GM12878 (cell line): ENCODE results near the gene EPM2AIP1. TPM values are rescaled to one million over a fixed set of nuclear protein-coding genes. Genes with fewer than 3 reads are reported as not detected.

ENCODE experiments used
- ATF7 ChIP-seq: fragments of 450-650 bp; IDR thresholded peaks from 2 replicates; pipeline ENCODE4 v1.6.1; 2016; ENCODE audit warnings: low read depth, mild to moderate bottlenecking
- CBFB ChIP-seq: IDR thresholded peaks from 2 replicates; pipeline ENCODE4 v1.6.1; 2016; ENCODE audit warnings: antibody characterized with exemption, low read depth
- CREB1 ChIP-seq: IDR thresholded peaks from 2 replicates; pipeline ENCODE4 v1.6.1; 2012; ENCODE audit warnings: low read depth, mild to moderate bottlenecking, inconsistent platforms
- EP300 ChIP-seq, 2 experiments: fragments of 150-350 bp in 1 of 2; IDR thresholded peaks; 2 replicates each; pipeline ENCODE4 v1.6.1; 2011 to 2012; ENCODE audit warnings: low read depth in 2 of 2, low read length in 2 of 2, borderline replicate concordance in 1 of 2, improper control_type of control experiment in 1 of 2, inconsistent platforms in 1 of 2; ENCODE audit not compliant: control insufficient read depth in 1 of 2
- ETV6 ChIP-seq, 2 experiments: fragments of 450-650 bp in 1 of 2; IDR thresholded peaks in 1 of 2; conservative IDR thresholded peaks in 1 of 2; 2 replicates each; pipeline ENCODE4 v1.6.1; 2014; ENCODE audit warnings: antibody characterized with exemption in 1 of 2, borderline replicate concordance in 1 of 2, low read depth in 1 of 2, mild to moderate bottlenecking in 1 of 2, moderate library complexity in 1 of 2
- KLF5 ChIP-seq: fragments of 450-650 bp; IDR thresholded peaks from 2 replicates; pipeline ENCODE4 v1.6.1; 2014; ENCODE audit warnings: mild to moderate bottlenecking; ENCODE audit not compliant: partially characterized antibody
- MTA3 ChIP-seq: IDR thresholded peaks from 2 replicates; pipeline ENCODE4 v1.6.1; 2012; ENCODE audit warnings: low read length, inconsistent platforms, borderline replicate concordance
- NBN ChIP-seq: fragments of 450-650 bp; IDR thresholded peaks from 2 replicates; pipeline ENCODE4 v1.6.1; 2016
- PML ChIP-seq: IDR thresholded peaks from 2 replicates; pipeline ENCODE4 v1.6.1; 2012; ENCODE audit warnings: low read length, inconsistent platforms
- POLR2A ChIP-seq: IDR thresholded peaks from 2 replicates; pipeline ENCODE4 v1.6.1; 2011; ENCODE audit warnings: low read depth, mild to moderate bottlenecking, low read length
- RAD21 ChIP-seq: IDR thresholded peaks from 2 replicates; pipeline ENCODE4 v1.6.1; 2011; ENCODE audit warnings: mild to moderate bottlenecking, low read depth, low read length, moderate library complexity; ENCODE audit not compliant: insufficient read depth
- RAD51 ChIP-seq: fragments of 450-650 bp; IDR thresholded peaks from 2 replicates; pipeline ENCODE4 v1.6.1; 2016; ENCODE audit warnings: moderate library complexity, mild to moderate bottlenecking, inconsistent platforms
- RFX5 ChIP-seq: IDR thresholded peaks from 2 replicates; pipeline ENCODE4 v1.6.1; 2011; ENCODE audit warnings: low read depth, low read length, improper control_type of control experiment
- RUNX3 ChIP-seq: IDR thresholded peaks from 2 replicates; pipeline ENCODE4 v1.6.1; 2012; ENCODE audit warnings: low read length, inconsistent platforms
- SREBF2 ChIP-seq: IDR thresholded peaks from 2 replicates; pipeline ENCODE4 v1.6.1; 2012; ENCODE audit warnings: mild to moderate bottlenecking, low read length
- SUPT20H ChIP-seq: IDR thresholded peaks from 2 replicates; pipeline ENCODE4 v1.6.1; 2011; ENCODE audit warnings: low read depth, mild to moderate bottlenecking, low read length, moderate library complexity, borderline replicate concordance; ENCODE audit not compliant: control insufficient read depth
- YBX1 ChIP-seq: fragments of 450-650 bp; IDR thresholded peaks from 2 replicates; pipeline ENCODE4 v1.6.1; 2016; ENCODE audit warnings: antibody characterized with exemption
- ZNF622 ChIP-seq: fragments of 450-650 bp; IDR thresholded peaks from 2 replicates; pipeline ENCODE4 v1.6.1; 2017; ENCODE audit warnings: mild to moderate bottlenecking, inconsistent platforms
- polyA plus RNA-seq, 11 experiments: library from polyadenylated mRNA; depleted of rRNA in 4 of 11; unstranded in 6 of 11; stranded (reverse) in 5 of 11; fragments of >200 nt; fragmentation: Nextera tagmentation in 4 of 11; fragmentation: Illumina TruSeq in 1 of 11; extraction: Ambion mirVana in 4 of 11; extraction: Trizol in 1 of 11; gene quantifications; 1 replicate in 1 of 11; 2 replicates in 10 of 11; pipeline versions ENCODE4 v1.2.1 to v1.2.3, GENCODE V29; 2011 to 2016; ENCODE audit warnings: inconsistent platforms in 2 of 11, missing spikeins in 2 of 11, low read depth in 1 of 11
- total RNA-seq, 4 experiments: library from RNA; depleted of rRNA in 3 of 4; stranded (reverse); fragments of >200 nt in 3 of 4; fragmentation: Illumina TruSeq in 1 of 4; extraction: Trizol in 1 of 4; gene quantifications; 2 replicates each; pipeline versions ENCODE4 v1.2.1 to v1.2.3, GENCODE V29; 2013 to 2021
- TF ChIP-seq, protein P1 (sequence below): fragments of 450-650 bp; IDR thresholded peaks from 2 replicates; pipeline ENCODE4 v1.6.1; 2018; ENCODE audit warnings: mild to moderate bottlenecking, low read depth, moderate library complexity; ENCODE audit not compliant: partially characterized antibody
- TF ChIP-seq, protein P2 (sequence below): IDR thresholded peaks from 2 replicates; pipeline ENCODE4 v1.6.1; 2012; ENCODE audit warnings: low read length, inconsistent platforms
- TF ChIP-seq, protein P3 (sequence below): IDR thresholded peaks from 2 replicates; pipeline ENCODE4 v1.6.1; 2011; ENCODE audit warnings: mild to moderate bottlenecking, low read depth, low read length, moderate library complexity; ENCODE audit not compliant: insufficient replicate concordance
- TF ChIP-seq, protein P4 (sequence below): fragments of 450-650 bp; IDR thresholded peaks from 2 replicates; pipeline ENCODE4 v1.6.1; 2017; ENCODE audit warnings: low read depth, mild to moderate bottlenecking, moderate library complexity

Gene EPM2AIP1
- total and polyA plus RNA-seq, 10 of the 15 experiments (the other 5 are each of a cell fraction or from before 2014, with no cell fraction given) = 5.5 to 31.9 (median 21.8) TPM

DNA sequence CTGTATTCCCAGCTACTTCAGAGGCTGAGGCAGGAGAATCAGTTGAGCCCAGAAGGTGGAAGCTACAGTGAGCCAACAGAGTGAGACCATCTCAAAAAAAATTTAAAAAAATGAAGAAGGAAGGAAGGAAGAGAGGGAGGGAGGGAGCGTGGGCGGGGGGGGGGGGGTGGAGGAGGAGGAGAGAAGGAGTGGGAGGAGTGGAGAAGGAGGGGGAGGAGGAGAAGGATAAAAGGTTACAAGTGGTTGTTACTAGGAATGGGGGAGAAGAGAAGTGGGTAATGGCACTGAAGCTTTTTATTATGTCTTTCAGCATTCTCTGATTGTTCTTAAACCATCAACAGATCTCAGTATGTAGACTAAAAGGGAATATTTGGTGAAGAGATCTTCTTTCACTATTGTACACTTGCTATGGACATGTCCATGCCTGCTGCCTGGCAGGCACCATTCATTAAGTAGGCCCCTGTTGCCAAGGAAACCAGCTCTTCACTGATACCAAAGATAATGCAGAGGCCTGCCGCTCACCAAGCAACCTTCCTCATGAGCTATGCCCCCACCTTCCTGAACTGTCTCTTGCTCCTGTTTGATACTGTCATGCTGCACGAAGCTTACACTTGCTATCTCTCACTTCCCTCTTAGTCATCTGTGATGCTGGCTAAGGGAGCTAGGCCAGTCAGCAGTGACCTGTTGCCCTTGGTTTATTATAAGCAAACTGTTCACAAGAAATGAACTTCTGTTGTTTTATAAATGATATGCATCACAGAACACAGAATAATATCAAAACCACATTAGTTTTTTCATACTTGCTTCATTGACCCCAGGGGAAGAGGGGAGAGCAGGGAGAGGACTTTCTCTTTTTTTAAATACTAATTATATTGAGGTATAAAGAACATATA, 23.1 kb downstream of the EPM2AIP1 start (continued):
- TF ChIP-seq RAD21 = no peak
- TF ChIP-seq SREBF2 = no peak
- TF ChIP-seq KLF5 = no peak
- TF ChIP-seq ATF7 = peak; percentile 68; the same call in 1 of the 2 replicates
- no peak for TF ChIP-seq POLR2A
- TF ChIP-seq, protein P1, sequence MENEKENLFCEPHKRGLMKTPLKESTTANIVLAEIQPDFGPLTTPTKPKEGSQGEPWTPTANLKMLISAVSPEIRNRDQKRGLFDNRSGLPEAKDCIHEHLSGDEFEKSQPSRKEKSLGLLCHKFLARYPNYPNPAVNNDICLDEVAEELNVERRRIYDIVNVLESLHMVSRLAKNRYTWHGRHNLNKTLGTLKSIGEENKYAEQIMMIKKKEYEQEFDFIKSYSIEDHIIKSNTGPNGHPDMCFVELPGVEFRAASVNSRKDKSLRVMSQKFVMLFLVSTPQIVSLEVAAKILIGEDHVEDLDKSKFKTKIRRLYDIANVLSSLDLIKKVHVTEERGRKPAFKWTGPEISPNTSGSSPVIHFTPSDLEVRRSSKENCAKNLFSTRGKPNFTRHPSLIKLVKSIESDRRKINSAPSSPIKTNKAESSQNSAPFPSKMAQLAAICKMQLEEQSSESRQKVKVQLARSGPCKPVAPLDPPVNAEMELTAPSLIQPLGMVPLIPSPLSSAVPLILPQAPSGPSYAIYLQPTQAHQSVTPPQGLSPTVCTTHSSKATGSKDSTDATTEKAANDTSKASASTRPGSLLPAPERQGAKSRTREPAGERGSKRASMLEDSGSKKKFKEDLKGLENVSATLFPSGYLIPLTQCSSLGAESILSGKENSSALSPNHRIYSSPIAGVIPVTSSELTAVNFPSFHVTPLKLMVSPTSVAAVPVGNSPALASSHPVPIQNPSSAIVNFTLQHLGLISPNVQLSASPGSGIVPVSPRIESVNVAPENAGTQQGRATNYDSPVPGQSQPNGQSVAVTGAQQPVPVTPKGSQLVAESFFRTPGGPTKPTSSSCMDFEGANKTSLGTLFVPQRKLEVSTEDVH = no peak
- no peak for TF ChIP-seq ETV6 (conservative IDR thresholded peaks at IDR 0.05 in 1 of 2, IDR thresholded peaks at IDR 0.05 in 1 of 2; ENCODE audit: borderline replicate concordance in 1 of 2, low read depth in 1 of 2)
- TF ChIP-seq, protein P2, sequence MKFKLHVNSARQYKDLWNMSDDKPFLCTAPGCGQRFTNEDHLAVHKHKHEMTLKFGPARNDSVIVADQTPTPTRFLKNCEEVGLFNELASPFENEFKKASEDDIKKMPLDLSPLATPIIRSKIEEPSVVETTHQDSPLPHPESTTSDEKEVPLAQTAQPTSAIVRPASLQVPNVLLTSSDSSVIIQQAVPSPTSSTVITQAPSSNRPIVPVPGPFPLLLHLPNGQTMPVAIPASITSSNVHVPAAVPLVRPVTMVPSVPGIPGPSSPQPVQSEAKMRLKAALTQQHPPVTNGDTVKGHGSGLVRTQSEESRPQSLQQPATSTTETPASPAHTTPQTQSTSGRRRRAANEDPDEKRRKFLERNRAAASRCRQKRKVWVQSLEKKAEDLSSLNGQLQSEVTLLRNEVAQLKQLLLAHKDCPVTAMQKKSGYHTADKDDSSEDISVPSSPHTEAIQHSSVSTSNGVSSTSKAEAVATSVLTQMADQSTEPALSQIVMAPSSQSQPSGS = no peak
- no peak for TF ChIP-seq PML
- TF ChIP-seq NBN = 0 out of 2 replicates have a peak, but pooled peaks have one; percentile 45
- TF ChIP-seq RUNX3 = no peak
- TF ChIP-seq CBFB = no peak
- no peak for TF ChIP-seq ZNF622
- peak in 1 of 2 experiments; percentile 45; a peak in 1 of 4 replicates for TF ChIP-seq EP300 (IDR thresholded peaks at IDR 0.05; ENCODE audit: borderline replicate concordance in 1 of 2, control insufficient read depth in 1 of 2, low read depth in 2 of 2, low read length in 2 of 2)
- TF ChIP-seq SUPT20H = no peak
- no peak for TF ChIP-seq CREB1
- TF ChIP-seq, protein P3, sequence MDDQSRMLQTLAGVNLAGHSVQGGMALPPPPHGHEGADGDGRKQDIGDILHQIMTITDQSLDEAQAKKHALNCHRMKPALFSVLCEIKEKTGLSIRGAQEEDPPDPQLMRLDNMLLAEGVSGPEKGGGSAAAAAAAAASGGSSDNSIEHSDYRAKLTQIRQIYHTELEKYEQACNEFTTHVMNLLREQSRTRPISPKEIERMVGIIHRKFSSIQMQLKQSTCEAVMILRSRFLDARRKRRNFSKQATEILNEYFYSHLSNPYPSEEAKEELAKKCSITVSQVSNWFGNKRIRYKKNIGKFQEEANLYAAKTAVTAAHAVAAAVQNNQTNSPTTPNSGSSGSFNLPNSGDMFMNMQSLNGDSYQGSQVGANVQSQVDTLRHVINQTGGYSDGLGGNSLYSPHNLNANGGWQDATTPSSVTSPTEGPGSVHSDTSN = peak; percentile 46
- TF ChIP-seq RFX5 = no peak
- no peak for TF ChIP-seq RAD51
- TF ChIP-seq, protein P4, sequence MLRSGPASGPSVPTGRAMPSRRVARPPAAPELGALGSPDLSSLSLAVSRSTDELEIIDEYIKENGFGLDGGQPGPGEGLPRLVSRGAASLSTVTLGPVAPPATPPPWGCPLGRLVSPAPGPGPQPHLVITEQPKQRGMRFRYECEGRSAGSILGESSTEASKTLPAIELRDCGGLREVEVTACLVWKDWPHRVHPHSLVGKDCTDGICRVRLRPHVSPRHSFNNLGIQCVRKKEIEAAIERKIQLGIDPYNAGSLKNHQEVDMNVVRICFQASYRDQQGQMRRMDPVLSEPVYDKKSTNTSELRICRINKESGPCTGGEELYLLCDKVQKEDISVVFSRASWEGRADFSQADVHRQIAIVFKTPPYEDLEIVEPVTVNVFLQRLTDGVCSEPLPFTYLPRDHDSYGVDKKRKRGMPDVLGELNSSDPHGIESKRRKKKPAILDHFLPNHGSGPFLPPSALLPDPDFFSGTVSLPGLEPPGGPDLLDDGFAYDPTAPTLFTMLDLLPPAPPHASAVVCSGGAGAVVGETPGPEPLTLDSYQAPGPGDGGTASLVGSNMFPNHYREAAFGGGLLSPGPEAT = 0 out of 2 replicates have a peak, but pooled peaks have one; percentile 17
- no peak for TF ChIP-seq MTA3
- TF ChIP-seq YBX1 = no peak
